Activated CD8-positive, alpha-beta memory T cell treated with anti-CD3 and anti-CD28 coated beads, Interleukin-2, amount 50 U/mL, for 1 hour (primary cell): ENCODE measurements around the gene MAD1L1.

Experiments
- DNase-seq: peaks from one replicate; pipeline ENCODE4 v3.0.0-alpha.2; 2020; ENCODE audit errors: extremely low read depth

Gene MAD1L1

GRCh38 chr7:2201686-2202360 lies 30.9 kb downstream of the MAD1L1 start:
- no peak for DNase-seq

- no peak for DNase-seq
Measured at GRCh38 chr7:2201128-2201527, 31.6 kb downstream of the MAD1L1 start.

GRCh38 chr7:2200584-2200980 lies 32.2 kb downstream of the MAD1L1 start:
- DNase-seq, result no peak

GRCh38 chr7:2199956-2200583 lies 32.7 kb downstream of the MAD1L1 start:
- DNase-seq, result no peak

GRCh38 chr7:2199528-2199927 lies 33.2 kb downstream of the MAD1L1 start:
- no peak for DNase-seq

- DNase-seq, result no peak
Measured at GRCh38 chr7:2198760-2199159, 34.0 kb downstream of the MAD1L1 start.

GRCh38 chr7:2198206-2198605 lies 34.5 kb downstream of the MAD1L1 start:
- DNase-seq, result no peak

- DNase-seq, result no peak
Measured at GRCh38 chr7:2197436-2198155, 35.1 kb downstream of the MAD1L1 start.

GRCh38 chr7:2196381-2197378 lies 36.1 kb downstream of the MAD1L1 start:
- DNase-seq, result no peak

- DNase-seq, result no peak
Measured at GRCh38 chr7:2195400-2196246, 37.1 kb downstream of the MAD1L1 start.

- no peak for DNase-seq
Measured at GRCh38 chr7:2193575-2194305, 39.0 kb downstream of the MAD1L1 start.

- no peak for DNase-seq
Measured at GRCh38 chr7:2192831-2193534, 39.8 kb downstream of the MAD1L1 start.

- DNase-seq, result no peak
Measured at GRCh38 chr7:2191016-2191415, 41.7 kb downstream of the MAD1L1 start.

GRCh38 chr7:2190531-2190930 lies 42.2 kb downstream of the MAD1L1 start:
- DNase-seq, result no peak

- DNase-seq, result no peak
Measured at GRCh38 chr7:2186166-2186565, 46.6 kb downstream of the MAD1L1 start.

GRCh38 chr7:2185715-2186114 lies 47.0 kb downstream of the MAD1L1 start:
- DNase-seq, result no peak

- no peak for DNase-seq
Measured at GRCh38 chr7:2182461-2182860, 50.3 kb downstream of the MAD1L1 start.

- DNase-seq, result no peak
Measured at GRCh38 chr7:2181077-2181854, 51.5 kb downstream of the MAD1L1 start.

GRCh38 chr7:2180081-2180480 lies 52.7 kb downstream of the MAD1L1 start:
- DNase-seq, result no peak
